K562 (cell line): Measurements from ENCODE around the gene C1GALT1C1. TPM values are rescaled to one million over a fixed set of nuclear protein-coding genes. Genes with fewer than 3 reads are reported as not detected.
A peak's percentile ranks its signal among the peaks of the same experiment; 100 is the strongest.

Experiments used
- ATAC-seq: fragments of 200-7000 bp; cut with Tn5 transposase; 3 replicates; pipeline ENCODE4 v1.9.1; 2020; ENCODE audit warnings: moderate library complexity
- Bru-seq: library from RNA; stranded (reverse); fragments of 400-500 nt; gene quantifications from one replicate; lab custom pipeline; 2021; lab: Mats Ljungman, UMichigan
- BruChase-seq, 2 experiments: library from RNA; stranded (reverse); fragments of 400-500 nt; gene quantifications; one replicate each; lab custom pipeline; 2021; lab: Mats Ljungman, UMichigan
- BruUV-seq: library from RNA; stranded (reverse); fragments of 400-500 nt; replicated peaks from 2 replicates; lab custom pipeline; 2021; lab: Mats Ljungman, UMichigan
- CTCF ChIA-PET: fragments of 300-600 bp; formaldehyde crosslinking; extraction: SDS; loops from one replicate; lab custom pipeline; 2021; ENCODE audit warnings: low intra/inter-chr PET ratio; lab: Yijun Ruan, JAX
- POLR2A ChIA-PET: fragments of 300-600, 350-650 bp; sonication (Branson Sonifier 250); formaldehyde crosslinking; extraction: SDS; loops from one replicate; lab custom pipeline; 2021; ENCODE audit warnings: antibody characterized with exemption, inconsistent platforms; lab: Yijun Ruan, JAX
- DNase-seq, 4 experiments: peaks; one replicate each; pipeline versions ENCODE4 v3.0.0 to v3.0.0-alpha.2; 2011 to 2018; ENCODE audit warnings: low spot score in 3 of 4, mixed read lengths in 3 of 4; ENCODE audit errors: extremely low read depth in 1 of 4
- FAIRE-seq: peaks from 2 replicates; lab custom pipeline; 2011; peaks lifted over from hg19 to GRCh38; lab: Jason Lieb, UNC
- H2AFZ ChIP-seq: 2 replicates; pipeline ENCODE4 v1.6.0; 2011; ENCODE audit warnings: low read depth, low read length, control low read depth, inconsistent platforms
- H3K27ac ChIP-seq: fragments of 200-600 bp; 3 replicates; pipeline ENCODE4 v1.8.0; 2011; ENCODE audit warnings: low read depth, mild to moderate bottlenecking, control low read depth, inconsistent platforms, low read length, moderate library complexity, mixed read lengths; ENCODE audit errors: extremely low read depth
- H3K27me3 ChIP-seq, 2 experiments: fragments of 300-600 bp in 1 of 2; 2 replicates in 1 of 2; 3 replicates in 1 of 2; pipeline versions ENCODE4 v1.6.0 to v1.8.0; 2011; ENCODE audit warnings: inconsistent platforms in 2 of 2, low read length in 2 of 2, mild to moderate bottlenecking in 1 of 2, mixed read lengths in 1 of 2, moderate library complexity in 1 of 2; ENCODE audit not compliant: control insufficient read depth in 2 of 2, insufficient read depth in 2 of 2
- H3K36me3 ChIP-seq: fragments of 300-600 bp; 3 replicates; pipeline ENCODE4 v1.8.0; 2011; ENCODE audit warnings: mild to moderate bottlenecking, low read length, inconsistent platforms; ENCODE audit not compliant: control insufficient read depth, insufficient read depth
- H3K4me1 ChIP-seq, 2 experiments: fragments of 200-600 bp in 1 of 2; replicated peaks in 1 of 2; 2 replicates in 1 of 2; 3 replicates in 1 of 2; pipeline versions ENCODE4 v1.5.1 to v1.8.0; 2011; ENCODE audit warnings: inconsistent platforms in 2 of 2, low read length in 2 of 2, mild to moderate bottlenecking in 1 of 2, mixed read lengths in 1 of 2, moderate library complexity in 1 of 2; ENCODE audit not compliant: control insufficient read depth in 2 of 2, insufficient read depth in 2 of 2
- H3K4me2 ChIP-seq: 2 replicates; pipeline ENCODE4 v1.6.1; 2011; ENCODE audit warnings: low read length, control low read depth, inconsistent platforms, mixed read lengths; ENCODE audit not compliant: insufficient read depth
- H3K4me3 ChIP-seq: fragments of 200-600 bp; sonication (generic), shearing (Covaris generic); 2 replicates; pipeline ENCODE4 v1.5.1; 2016; ENCODE audit warnings: control low read depth, inconsistent platforms
- H3K79me2 ChIP-seq: fragments of 200-600 bp; 3 replicates; pipeline ENCODE4 v1.8.0; 2011; ENCODE audit warnings: low read length, inconsistent platforms; ENCODE audit not compliant: control insufficient read depth, insufficient read depth
- H3K9ac ChIP-seq, 2 experiments: 2 replicates each; pipeline versions ENCODE4 v1.6.0 to v1.6.1; 2011; ENCODE audit warnings: low read depth in 2 of 2, low read length in 2 of 2, control low read depth in 1 of 2, inconsistent platforms in 1 of 2, mild to moderate bottlenecking in 1 of 2, mixed read lengths in 1 of 2; ENCODE audit not compliant: insufficient read depth in 1 of 2
- H3K9me1 ChIP-seq: one replicate; pipeline ENCODE4 v1.6.0; 2011; ENCODE audit warnings: inconsistent platforms, mild to moderate bottlenecking, low read length, moderate library complexity; ENCODE audit not compliant: control insufficient read depth, insufficient read depth
- H3K9me3 ChIP-seq: replicated peaks from 2 replicates; pipeline ENCODE4 v1.5.1; 2011; ENCODE audit warnings: low read depth, low read length, inconsistent platforms; ENCODE audit not compliant: control insufficient read depth, insufficient read depth
- H4K20me1 ChIP-seq: replicated peaks from 2 replicates; pipeline ENCODE4 v1.6.1; 2011; ENCODE audit warnings: low read length, inconsistent platforms, mixed read lengths; ENCODE audit not compliant: control insufficient read depth, insufficient read depth
- CTBP1 ChIP-seq: fragments of 450-650 bp; IDR thresholded peaks from 2 replicates; pipeline ENCODE4 v1.6.1; 2016; ENCODE audit warnings: borderline replicate concordance
- JUND ChIP-seq, 2 experiments: IDR thresholded peaks; 2 replicates in 1 of 2; 3 replicates in 1 of 2; pipeline ENCODE4 v1.6.1; 2011; ENCODE audit warnings: borderline replicate concordance in 2 of 2, low read depth in 2 of 2, low read length in 2 of 2, improper control_type of control experiment in 1 of 2, missing biosample characterization in 1 of 2, missing genetic modification characterization in 1 of 2, missing genetic modification reagents in 1 of 2
- MAFG ChIP-seq: fragments of 450-650 bp; conservative IDR thresholded peaks from 2 replicates; pipeline ENCODE4 v1.6.1; 2016; ENCODE audit warnings: missing genetic modification characterization, missing compliant biosample characterization
- MYC ChIP-seq, 2 experiments: fragments of 250-450 bp in 1 of 2; sonication (Bioruptor Pico) in 1 of 2; IDR thresholded peaks; 2 replicates each; pipeline versions ENCODE4 v1.5.1 to v1.6.1; 2012 to 2021; ENCODE audit warnings: low read depth in 2 of 2, borderline replicate concordance in 1 of 2, improper control_type of control experiment in 1 of 2, low read length in 1 of 2, mild to moderate bottlenecking in 1 of 2, moderate library complexity in 1 of 2
- NFRKB ChIP-seq: fragments of 450-650 bp; IDR thresholded peaks from 2 replicates; pipeline ENCODE4 v1.6.1; 2016; ENCODE audit warnings: low read depth
- POLR2AphosphoS5 ChIP-seq: IDR thresholded peaks from 2 replicates; pipeline ENCODE4 v1.6.1; 2011; ENCODE audit warnings: mild to moderate bottlenecking, low read depth, low read length, moderate library complexity; ENCODE audit not compliant: control insufficient read depth, insufficient read depth
- POLR2H ChIP-seq: IDR thresholded peaks from 2 replicates; pipeline ENCODE4 v1.6.1; 2016; ENCODE audit warnings: missing genetic modification characterization, low read depth, mild to moderate bottlenecking, control low read depth, missing compliant biosample characterization, moderate library complexity
- SAP30 ChIP-seq: fragments of 200-600 bp; sonication (generic); IDR thresholded peaks from 2 replicates; pipeline ENCODE4 v1.6.1; 2012; ENCODE audit warnings: borderline replicate concordance, low read depth, mild to moderate bottlenecking, moderate library complexity, low read length, control low read depth, inconsistent platforms; ENCODE audit not compliant: insufficient read depth, poor library complexity, severe bottlenecking
- SNIP1 ChIP-seq: fragments of 450-650 bp; IDR thresholded peaks from 2 replicates; pipeline ENCODE4 v1.7.1; 2017; ENCODE audit warnings: low read depth, mild to moderate bottlenecking
- TAF1 ChIP-seq: IDR thresholded peaks from 2 replicates; pipeline ENCODE4 v1.6.1; 2011; ENCODE audit warnings: mild to moderate bottlenecking, low read length, moderate library complexity; ENCODE audit not compliant: insufficient read depth, control insufficient read depth, severe bottlenecking; ENCODE audit errors: extremely low read depth
- TBL1XR1 ChIP-seq, 2 experiments: IDR thresholded peaks; 2 replicates each; pipeline ENCODE4 v1.6.1; 2012; ENCODE audit warnings: improper control_type of control experiment in 2 of 2, low read length in 2 of 2, mild to moderate bottlenecking in 1 of 2
- ZBTB7A ChIP-seq: IDR thresholded peaks from 2 replicates; pipeline ENCODE4 v1.6.1; 2011; ENCODE audit warnings: low read depth, mild to moderate bottlenecking, low read length, moderate library complexity, borderline replicate concordance; ENCODE audit not compliant: control insufficient read depth
- WGBS: fragments of 100-300 bp; shearing (Covaris generic); methylation state at CpG from one replicate; pipeline ENCODE4 v1.1.6; 2016; ENCODE audit warnings: low coverage, mixed read lengths; ENCODE audit not compliant: insufficient coverage; ENCODE audit errors: missing lambda C conversion rate; 5-methylcytosine and 5-hydroxymethylcytosine counted together
- in situ Hi-C: fragments of 300-500 bp; cut with MboI; formaldehyde crosslinking; loops from 4 replicates; pipeline ENCODE4 v1.15.0; 2018; ENCODE audit warnings: inconsistent platforms, mixed read lengths
- intact Hi-C: fragments of 100-400 bp; cut with micrococcal nuclease; formaldehyde crosslinking; loops from 2 replicates; pipeline ENCODE4 v1.14.2; 2022
- long read RNA-seq, 3 experiments: library from polyadenylated mRNA in 2 of 3; library from RNA in 1 of 3; unstranded in 2 of 3; stranded (forward) in 1 of 3; transcript quantifications; one replicate each; pipeline ENCODE4 v2.0.0, GENCODE V29; 2019 to 2022
- polyA minus RNA-seq, 3 experiments: library from RNA; depleted of rRNA, polyadenylated mRNA; stranded (reverse); fragments of >200 nt; gene quantifications; 2 replicates each; pipeline ENCODE4 v1.2.3, GENCODE V29; 2011
- polyA plus RNA-seq, 8 experiments: library from polyadenylated mRNA; depleted of rRNA in 4 of 8; stranded (reverse) in 5 of 8; unstranded in 3 of 8; fragments of >200 nt; fragmentation: Nextera tagmentation in 2 of 8; fragmentation: Illumina TruSeq in 1 of 8; extraction: Ambion mirVana in 2 of 8; extraction: Trizol in 1 of 8; gene quantifications; 2 replicates each; pipeline versions ENCODE4 v1.2.1 to v1.2.3, GENCODE V29; 2011 to 2014; ENCODE audit warnings: inconsistent platforms in 1 of 8, missing spikeins in 1 of 8
- total RNA-seq, 7 experiments: library from RNA; depleted of rRNA in 6 of 7; stranded (reverse); fragments of >200 nt in 6 of 7; fragmentation: Illumina TruSeq in 2 of 7; extraction: Trizol in 2 of 7; gene quantifications; 2 replicates each; pipeline versions ENCODE4 v1.2.1 to v1.2.3, GENCODE V29; 2011 to 2021; ENCODE audit warnings: low replicate concordance in 1 of 7

The C1GALT1C1 gene
- 8.7 and 25.2 TPM in 2 replicates for total RNA-seq (2011; cell fraction: chromatin; rRNA removed; ENCODE audit: low replicate concordance)
- total RNA-seq (2011; cell fraction: nucleolus; rRNA removed), result 10.7 and 12.2 TPM in 2 replicates
- total RNA-seq (2011; cell fraction: nucleoplasm; rRNA removed), result 16.3 and 18.8 TPM in 2 replicates
- total RNA-seq (2014; rRNA removed), result 10.0 and 10.2 TPM in 2 replicates
- 15.9 and 16.6 TPM in 2 replicates for total RNA-seq (2014; rRNA removed; fragmentation: Illumina TruSeq; extraction: Trizol)
- 15.9 and 18.1 TPM in 2 replicates for total RNA-seq (2015; rRNA removed; fragmentation: Illumina TruSeq; extraction: Trizol)
- 9.6 TPM in 2 replicates for total RNA-seq (2021)
- 14.9 and 25.6 TPM in 2 replicates for polyA plus RNA-seq (2011; rRNA removed)
- polyA plus RNA-seq (2011; cell fraction: cytosol; rRNA removed), result 4.7 and 7.8 TPM in 2 replicates
- 3.1 and 5.3 TPM in 2 replicates for polyA plus RNA-seq (2011; cell fraction: nucleus; rRNA removed)
- polyA plus RNA-seq (2012), result 11.7 and 12.1 TPM in 2 replicates
- polyA plus RNA-seq (2014; fragmentation: Illumina TruSeq; extraction: Trizol), result 14.0 and 17.1 TPM in 2 replicates
- 10 to 100 TPM; 46.4 to 49.4 TPM for polyA plus RNA-seq (2014; fragmentation: Nextera tagmentation; extraction: Ambion mirVana)
- polyA plus RNA-seq (2014; rRNA removed), result 14.6 and 15.1 TPM in 2 replicates
- polyA minus RNA-seq (2011; rRNA and poly(A)+ RNA removed), result 12.6 and 13.5 TPM in 2 replicates
- polyA minus RNA-seq (2011; cell fraction: cytosol; rRNA and poly(A)+ RNA removed), result 1.4 and 3.4 TPM in 2 replicates
- polyA minus RNA-seq (2011; cell fraction: nucleus; rRNA and poly(A)+ RNA removed), result 2.3 and 4.0 TPM in 2 replicates
- Bru-seq, nascent RNA, result percentile 79 among the genes with signal in this experiment
- percentile 65 among the genes with signal in this experiment for BruChase-seq, experiment 1, labeled RNA remaining after a 2-hour chase
- percentile 71 among the genes with signal in this experiment for BruChase-seq, experiment 2, labeled RNA remaining after a 6-hour chase
- long read RNA-seq, experiment 1, transcript C1GALT1C1-201 (2 exons, 1,613 nt), result major isoform, 26 of 29 reads
- long read RNA-seq, experiment 1, partial matches to known transcripts, result 0 of 29 reads
- long read RNA-seq, experiment 1, other reads (novel, unspliced or antisense), result 3 of 29 reads
- long read RNA-seq, experiment 2, transcript C1GALT1C1-201 (2 exons, 1,613 nt), result major isoform, 10 of 15 reads
- long read RNA-seq, experiment 2, partial matches to known transcripts, result 5 of 15 reads
- long read RNA-seq, experiment 2, other reads (novel, unspliced or antisense), result 0 of 15 reads
- long read RNA-seq, experiment 3, transcript C1GALT1C1-201 (2 exons, 1,613 nt), result major isoform, 15 of 15 reads
- long read RNA-seq, experiment 3, partial matches to known transcripts, result 0 of 15 reads
- long read RNA-seq, experiment 3, other reads (novel, unspliced or antisense), result 0 of 15 reads

- no peaks in the 10 kb centered on the region for H3K9me1 ChIP-seq
- peak within 1 kb of the TSS; percentile 82 for H3K27ac ChIP-seq
- ChIA-PET CTCF (no interaction called here), POLR2A (no interaction called here)
- H3K27me3 ChIP-seq, result no peaks in the 10 kb centered on the region
- H3K4me3 ChIP-seq, result peak within 1 kb of the TSS; percentile 53
- H3K36me3 ChIP-seq, result no peaks in the 10 kb centered on the region
- ATAC-seq (peak; percentile 98), FAIRE-seq (peak; percentile 97), DNase-seq (peak; percentile 86 to 97 (median 88))
- H3K9ac ChIP-seq, result peak within 1 kb of the TSS; percentile 79 to 93
- no peaks in the 10 kb centered on the region for H4K20me1 ChIP-seq
- peak within 1 kb of the TSS; percentile 81 for H3K4me2 ChIP-seq
- H3K9me3 ChIP-seq, result no peaks in the 10 kb centered on the region
- peaks cover 14% of the 10 kb centered on the region for H3K79me2 ChIP-seq
- 2% methylated on average over 46 of the region's 68 CpGs for WGBS
- H3K4me1 ChIP-seq, result peaks cover 3% of the 10 kb centered on the region in 2 experiments; a peak in 2 of 5 replicates
- no TSS peak for BruUV-seq
- in situ Hi-C loops, result no loop called here
- H2AFZ ChIP-seq, result peak within 1 kb of the TSS; percentile 83
- intact Hi-C loops, result no loop called here
- TF ChIP-seq TBL1XR1 (IDR thresholded peaks at IDR 0.05; ENCODE audit: low read length in 2 of 2), result 0 out of 4 replicates have a peak, but pooled peaks of 1 of the 2 experiments have one; percentile 3
- peak; percentile 79 for TF ChIP-seq POLR2H (tag)
- TF ChIP-seq CTBP1, result peak; percentile 87
- TF ChIP-seq TAF1, result peak; percentile 52
- TF ChIP-seq NFRKB, result peak; percentile 51; the same call in 1 of the 2 replicates
- TF ChIP-seq POLR2AphosphoS5, result peak; percentile 61; the same call in 1 of the 2 replicates
- peak; percentile 41; the same call in 1 of the 2 replicates for TF ChIP-seq MYC (IDR thresholded peaks at IDR 0.05; ENCODE audit: low read depth, low read length)
- no peak for TF ChIP-seq MYC (CRISPR knock-in tag; IDR thresholded peaks at IDR 0.05; ENCODE audit: borderline replicate concordance, low read depth)
- TF ChIP-seq SAP30, result peak; percentile 47
- peak; percentile 50; the same call in 1 of the 2 replicates for TF ChIP-seq SNIP1
- peak; percentile 88 for TF ChIP-seq ZBTB7A
- no peak for TF ChIP-seq MAFG (tag)
- peak; percentile 5; the same call in 1 of the 2 replicates for TF ChIP-seq JUND (IDR thresholded peaks at IDR 0.05; ENCODE audit: borderline replicate concordance, low read depth, low read length)
- TF ChIP-seq JUND (tag; IDR thresholded peaks at IDR 0.05; ENCODE audit: borderline replicate concordance, low read depth, low read length), result no peak
Measured at GRCh38 chrX:120629667-120630537, at the start of gene C1GALT1C1. TSS of gene C1GALT1C1 (minus strand) at chrX:120630054. CDS start at chrX:120627166, 2,888 bp downstream.
